H9 (cell line): Measurements from ENCODE around the gene MBTD1. TPM values are rescaled to one million over a fixed set of nuclear protein-coding genes. Genes with fewer than 3 reads are reported as not detected.
A peak's percentile ranks its signal among the peaks of the same experiment; 100 is the strongest.

ENCODE experiments used
- DNase-seq: peaks from one replicate; pipeline ENCODE4 v3.0.0-alpha.2; 2017
- H2AFZ ChIP-seq: one replicate; pipeline ENCODE4 v1.6.1; 2013; ENCODE audit warnings: mild to moderate bottlenecking, low read length, control low read depth, moderate library complexity
- H2AK5ac ChIP-seq: 2 replicates; pipeline ENCODE4 v1.6.1; 2013; ENCODE audit warnings: low read length, control low read depth, mixed read lengths; ENCODE audit not compliant: insufficient read length
- H2BK120ac ChIP-seq: one replicate; pipeline ENCODE4 v1.6.1; 2013; ENCODE audit warnings: low read depth, mild to moderate bottlenecking, low read length, control low read depth, inconsistent platforms; ENCODE audit not compliant: poor library complexity, severe bottlenecking
- H2BK12ac ChIP-seq: 2 replicates; pipeline ENCODE4 v1.6.1; 2013; ENCODE audit warnings: low read length, control low read depth, mixed read lengths, low read depth; ENCODE audit not compliant: insufficient read length
- H2BK15ac ChIP-seq: 2 replicates; pipeline ENCODE4 v1.6.1; 2013; ENCODE audit warnings: low read depth, low read length, control low read depth
- H2BK20ac ChIP-seq: one replicate; pipeline ENCODE4 v1.6.1; 2013; ENCODE audit warnings: low read depth, mild to moderate bottlenecking, low read length, control low read depth, inconsistent platforms; ENCODE audit not compliant: poor library complexity, severe bottlenecking
- H2BK5ac ChIP-seq: 2 replicates; pipeline ENCODE4 v1.6.1; 2013; ENCODE audit warnings: low read length, control low read depth, mixed read lengths; ENCODE audit not compliant: insufficient read length
- H3K14ac ChIP-seq: 2 replicates; pipeline ENCODE4 v1.6.1; 2013; ENCODE audit warnings: low read length, control low read depth; ENCODE audit not compliant: insufficient read depth
- H3K18ac ChIP-seq: 2 replicates; pipeline ENCODE4 v1.6.1; 2013; ENCODE audit warnings: low read depth, mild to moderate bottlenecking, mixed read lengths, low read length, control low read depth; ENCODE audit not compliant: insufficient read length
- H3K23ac ChIP-seq: 2 replicates; pipeline ENCODE4 v1.6.1; 2013; ENCODE audit warnings: low read length, control low read depth, mixed read lengths, low read depth; ENCODE audit not compliant: insufficient read length
- H3K23me2 ChIP-seq: 2 replicates; pipeline ENCODE4 v1.6.1; 2013; ENCODE audit warnings: low read depth, mild to moderate bottlenecking, mixed read lengths, low read length, control low read depth; ENCODE audit not compliant: insufficient read length, poor library complexity, severe bottlenecking
- H3K27ac ChIP-seq: 2 replicates; pipeline ENCODE4 v1.5.1; 2013; ENCODE audit warnings: low read length, control low read depth, mixed read lengths, low read depth; ENCODE audit not compliant: insufficient read length
- H3K27me3 ChIP-seq: 2 replicates; pipeline ENCODE4 v1.6.1; 2013; ENCODE audit warnings: low read length, control low read depth, inconsistent platforms; ENCODE audit not compliant: insufficient read depth
- H3K4ac ChIP-seq: 2 replicates; pipeline ENCODE4 v1.6.1; 2013; ENCODE audit warnings: low read depth, mild to moderate bottlenecking, control low read depth, inconsistent platforms, low read length, moderate library complexity
- H3K4me1 ChIP-seq: 2 replicates; pipeline ENCODE4 v1.6.1; 2013; ENCODE audit warnings: low read length, control low read depth, inconsistent platforms; ENCODE audit not compliant: insufficient read depth
- H3K4me2 ChIP-seq: 2 replicates; pipeline ENCODE4 v1.6.1; 2013; ENCODE audit warnings: low read length, control low read depth, mixed read lengths; ENCODE audit not compliant: insufficient read length, insufficient read depth
- H3K56ac ChIP-seq: 2 replicates; pipeline ENCODE4 v1.6.1; 2013; ENCODE audit warnings: low read depth, mild to moderate bottlenecking, mixed read lengths, low read length, control low read depth; ENCODE audit not compliant: insufficient read length
- H3K79me1 ChIP-seq: 2 replicates; pipeline ENCODE4 v1.6.1; 2013; ENCODE audit warnings: low read depth, mild to moderate bottlenecking, moderate library complexity, low read length, control low read depth, inconsistent platforms; ENCODE audit not compliant: insufficient read depth, poor library complexity, severe bottlenecking
- H3K79me2 ChIP-seq: 2 replicates; pipeline ENCODE4 v1.6.1; 2013; ENCODE audit warnings: low read length, control low read depth, inconsistent platforms; ENCODE audit not compliant: insufficient read depth
- H3K9ac ChIP-seq: 2 replicates; pipeline ENCODE4 v1.6.1; 2013; ENCODE audit warnings: low read length, control low read depth, mixed read lengths; ENCODE audit not compliant: insufficient read length; ENCODE audit errors: extremely low read depth
- H3K9me3 ChIP-seq: one replicate; pipeline ENCODE4 v1.6.1; 2013; ENCODE audit warnings: low read depth, low read length, inconsistent platforms; ENCODE audit not compliant: control insufficient read depth
- H3T11ph ChIP-seq: one replicate; pipeline ENCODE4 v1.6.1; 2013; ENCODE audit warnings: mild to moderate bottlenecking, low read length, control low read depth, inconsistent platforms
- H4K20me1 ChIP-seq: one replicate; pipeline ENCODE4 v1.6.1; 2013; ENCODE audit not compliant: control insufficient read depth, insufficient read length, insufficient read depth
- H4K5ac ChIP-seq: 2 replicates; pipeline ENCODE4 v1.6.1; 2013; ENCODE audit warnings: low read depth, mild to moderate bottlenecking, mixed read lengths, low read length, control low read depth; ENCODE audit not compliant: insufficient read length
- H4K8ac ChIP-seq: replicated peaks from 2 replicates; pipeline ENCODE4 v1.6.1; 2013; ENCODE audit warnings: low read length, control low read depth, mixed read lengths, low read depth; ENCODE audit not compliant: insufficient read length
- H4K91ac ChIP-seq: 2 replicates; pipeline ENCODE4 v1.6.1; 2013; ENCODE audit warnings: low read depth, mild to moderate bottlenecking, moderate library complexity, mixed read lengths, low read length, control low read depth; ENCODE audit not compliant: insufficient read length
- H3K27ac Mint-ChIP-seq, 3 experiments: 2 replicates in 2 of 3; 3 replicates in 1 of 3; pipeline ENCODE4 v1.8.0; 2020 to 2021; ENCODE audit warnings: mixed read lengths in 3 of 3, mild to moderate bottlenecking in 1 of 3, moderate library complexity in 1 of 3
- H3K27me3 Mint-ChIP-seq: 2 replicates; pipeline ENCODE4 v1.8.0; 2021; ENCODE audit warnings: low read depth, mild to moderate bottlenecking, moderate library complexity, mixed read lengths
- H3K36me3 Mint-ChIP-seq, 3 experiments: 2 replicates in 2 of 3; 3 replicates in 1 of 3; pipeline ENCODE4 v1.8.0; 2020 to 2021; ENCODE audit warnings: low read depth in 3 of 3, mixed read lengths in 3 of 3; ENCODE audit not compliant: insufficient read depth in 1 of 3
- H3K4me1 Mint-ChIP-seq, 2 experiments: 2 replicates each; pipeline ENCODE4 v1.8.0; 2020; ENCODE audit warnings: mixed read lengths in 2 of 2
- H3K4me3 Mint-ChIP-seq, 2 experiments: 2 replicates in 1 of 2; 3 replicates in 1 of 2; pipeline ENCODE4 v1.8.0; 2020 to 2021; ENCODE audit warnings: mild to moderate bottlenecking in 2 of 2, mixed read lengths in 2 of 2, moderate library complexity in 1 of 2
- H3K9me3 Mint-ChIP-seq, 2 experiments: 2 replicates in 1 of 2; 3 replicates in 1 of 2; pipeline ENCODE4 v1.8.0; 2020; ENCODE audit warnings: mild to moderate bottlenecking in 2 of 2, mixed read lengths in 2 of 2, moderate library complexity in 1 of 2
- CTCF ChIP-seq: fragments of 200-600 bp; sonication (generic); conservative IDR thresholded peaks from 3 replicates; pipeline ENCODE4 v1.8.0; 2021; ENCODE audit warnings: antibody characterized with exemption, mild to moderate bottlenecking
- WGBS: extraction: QIAGEN DNeasy Blood & Tissue Kit; methylation state at CpG from one replicate; pipeline ENCODE4 v1.1.7; 2013; ENCODE audit warnings: missing lambda C conversion rate, low lambda C conversion rate, mixed read lengths; ENCODE audit not compliant: insufficient read length; ENCODE audit errors: extremely low coverage; 5-methylcytosine and 5-hydroxymethylcytosine counted together
- long read RNA-seq: library from polyadenylated mRNA; unstranded; transcript quantifications from one replicate; pipeline ENCODE4 v2.0.0, GENCODE V29; 2020
- total RNA-seq: library from RNA; stranded (reverse); gene quantifications from 2 replicates; pipeline ENCODE4 v1.2.1, GENCODE V29; 2021

The MBTD1 gene
- total RNA-seq = 46.0 and 49.6 TPM in 2 replicates
- long read RNA-seq, partial matches to known transcripts = 10 of 44 reads
- long read RNA-seq, other reads (novel, unspliced or antisense) = 33 of 44 reads

GRCh38 chr17:51259564-51260236 lies at the start of gene MBTD1:
MBTD1 (minus strand) TSS chr17:51260049; CDS start chr17:51225161, 34,888 bp downstream.
- TF ChIP-seq CTCF = no peak
- H3K4me1 Mint-ChIP-seq = peaks cover 28 to 33% of the 10 kb centered on the region in 2 experiments
- peak within 1 kb of the TSS; percentile 99 for H3K27ac Mint-ChIP-seq
- Histone ChIP-seq H3K9ac (peak within 1 kb of the TSS; percentile 99), H2BK15ac (no peak within 1 kb of the TSS), H4K91ac (peak within 1 kb of the TSS; percentile 77), H2BK120ac (peak within 1 kb of the TSS; percentile 94), H4K5ac (peak within 1 kb of the TSS; percentile 86), H2BK20ac (no peak within 1 kb of the TSS), H2BK12ac (peak within 1 kb of the TSS; percentile 94), H3K9me3 (no peaks in the 10 kb centered on the region), H3K23ac (no peak within 1 kb of the TSS), H3T11ph (peak within 1 kb of the TSS; percentile 89), H3K4me2 (peak within 1 kb of the TSS; percentile 95), H3K27me3 (no peaks in the 10 kb centered on the region), H4K8ac (no peak within 1 kb of the TSS), H3K14ac (peak within 1 kb of the TSS; percentile 98), H4K20me1 (no peaks in the 10 kb centered on the region), H3K4me1 (peaks cover 4% of the 10 kb centered on the region; the same call in 1 of the 2 replicates), H2AK5ac (no peak within 1 kb of the TSS), H3K23me2 (peaks cover 13% of the 10 kb centered on the region), H2AFZ (no peak within 1 kb of the TSS), H3K79me2 (peaks cover 41% of the 10 kb centered on the region), H2BK5ac (peak within 1 kb of the TSS; percentile 92), H3K79me1 (peaks cover 2% of the 10 kb centered on the region), H3K18ac (peak within 1 kb of the TSS; percentile 98), H3K4ac (peak within 1 kb of the TSS; percentile 76; the same call in 1 of the 2 replicates), H3K56ac (no peak within 1 kb of the TSS), H3K27ac (peak within 1 kb of the TSS; percentile 82)
- WGBS = no CpG with 5 or more reads among the region's 42 CpGs
- H3K27me3 Mint-ChIP-seq = peaks cover 1% of the 10 kb centered on the region; the same call in 1 of the 2 replicates
- DNase-seq = peak; percentile 99
- H3K9me3 Mint-ChIP-seq = no peaks in the 10 kb centered on the region
- H3K36me3 Mint-ChIP-seq = peaks cover 21 to 69% (median 57%) of the 10 kb centered on the region in 3 experiments
- H3K4me3 Mint-ChIP-seq = peak within 1 kb of the TSS; percentile 86 to 94
